Panc1 (cell line): ENCODE measurements around the gene MACROH2A1.

ENCODE experiments used
- POLR2AphosphoS5 ChIP-seq: IDR thresholded peaks from 2 replicates; pipeline ENCODE4 v1.6.1; 2012; ENCODE audit warnings: mild to moderate bottlenecking, low read depth, low read length, moderate library complexity
- SIN3A ChIP-seq: IDR thresholded peaks from 2 replicates; pipeline ENCODE4 v1.6.1; 2012; ENCODE audit warnings: low read depth, mild to moderate bottlenecking, low read length, moderate library complexity, borderline replicate concordance; ENCODE audit not compliant: insufficient read depth
- TF ChIP-seq, protein P1 (sequence below): fragments of 450-650 bp; IDR thresholded peaks from 2 replicates; pipeline ENCODE4 v1.5.1; 2017; ENCODE audit warnings: mild to moderate bottlenecking
- TF ChIP-seq, protein P2 (sequence below), 2 experiments: IDR thresholded peaks; 2 replicates each; pipeline ENCODE4 v1.6.1; 2011 to 2012; ENCODE audit warnings: low read depth in 2 of 2, control low read depth in 1 of 2, low read length in 1 of 2, mild to moderate bottlenecking in 1 of 2, moderate library complexity in 1 of 2; ENCODE audit not compliant: insufficient read depth in 1 of 2

- TF ChIP-seq, protein P1, sequence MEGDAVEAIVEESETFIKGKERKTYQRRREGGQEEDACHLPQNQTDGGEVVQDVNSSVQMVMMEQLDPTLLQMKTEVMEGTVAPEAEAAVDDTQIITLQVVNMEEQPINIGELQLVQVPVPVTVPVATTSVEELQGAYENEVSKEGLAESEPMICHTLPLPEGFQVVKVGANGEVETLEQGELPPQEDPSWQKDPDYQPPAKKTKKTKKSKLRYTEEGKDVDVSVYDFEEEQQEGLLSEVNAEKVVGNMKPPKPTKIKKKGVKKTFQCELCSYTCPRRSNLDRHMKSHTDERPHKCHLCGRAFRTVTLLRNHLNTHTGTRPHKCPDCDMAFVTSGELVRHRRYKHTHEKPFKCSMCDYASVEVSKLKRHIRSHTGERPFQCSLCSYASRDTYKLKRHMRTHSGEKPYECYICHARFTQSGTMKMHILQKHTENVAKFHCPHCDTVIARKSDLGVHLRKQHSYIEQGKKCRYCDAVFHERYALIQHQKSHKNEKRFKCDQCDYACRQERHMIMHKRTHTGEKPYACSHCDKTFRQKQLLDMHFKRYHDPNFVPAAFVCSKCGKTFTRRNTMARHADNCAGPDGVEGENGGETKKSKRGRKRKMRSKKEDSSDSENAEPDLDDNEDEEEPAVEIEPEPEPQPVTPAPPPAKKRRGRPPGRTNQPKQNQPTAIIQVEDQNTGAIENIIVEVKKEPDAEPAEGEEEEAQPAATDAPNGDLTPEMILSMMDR = no peak
- TF ChIP-seq POLR2AphosphoS5 (no peak), SIN3A (no peak)
- TF ChIP-seq, protein P2, sequence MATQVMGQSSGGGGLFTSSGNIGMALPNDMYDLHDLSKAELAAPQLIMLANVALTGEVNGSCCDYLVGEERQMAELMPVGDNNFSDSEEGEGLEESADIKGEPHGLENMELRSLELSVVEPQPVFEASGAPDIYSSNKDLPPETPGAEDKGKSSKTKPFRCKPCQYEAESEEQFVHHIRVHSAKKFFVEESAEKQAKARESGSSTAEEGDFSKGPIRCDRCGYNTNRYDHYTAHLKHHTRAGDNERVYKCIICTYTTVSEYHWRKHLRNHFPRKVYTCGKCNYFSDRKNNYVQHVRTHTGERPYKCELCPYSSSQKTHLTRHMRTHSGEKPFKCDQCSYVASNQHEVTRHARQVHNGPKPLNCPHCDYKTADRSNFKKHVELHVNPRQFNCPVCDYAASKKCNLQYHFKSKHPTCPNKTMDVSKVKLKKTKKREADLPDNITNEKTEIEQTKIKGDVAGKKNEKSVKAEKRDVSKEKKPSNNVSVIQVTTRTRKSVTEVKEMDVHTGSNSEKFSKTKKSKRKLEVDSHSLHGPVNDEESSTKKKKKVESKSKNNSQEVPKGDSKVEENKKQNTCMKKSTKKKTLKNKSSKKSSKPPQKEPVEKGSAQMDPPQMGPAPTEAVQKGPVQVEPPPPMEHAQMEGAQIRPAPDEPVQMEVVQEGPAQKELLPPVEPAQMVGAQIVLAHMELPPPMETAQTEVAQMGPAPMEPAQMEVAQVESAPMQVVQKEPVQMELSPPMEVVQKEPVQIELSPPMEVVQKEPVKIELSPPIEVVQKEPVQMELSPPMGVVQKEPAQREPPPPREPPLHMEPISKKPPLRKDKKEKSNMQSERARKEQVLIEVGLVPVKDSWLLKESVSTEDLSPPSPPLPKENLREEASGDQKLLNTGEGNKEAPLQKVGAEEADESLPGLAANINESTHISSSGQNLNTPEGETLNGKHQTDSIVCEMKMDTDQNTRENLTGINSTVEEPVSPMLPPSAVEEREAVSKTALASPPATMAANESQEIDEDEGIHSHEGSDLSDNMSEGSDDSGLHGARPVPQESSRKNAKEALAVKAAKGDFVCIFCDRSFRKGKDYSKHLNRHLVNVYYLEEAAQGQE (IDR thresholded peaks at IDR 0.05; ENCODE audit: insufficient read depth in 1 of 2, low read depth in 2 of 2, low read length in 1 of 2) = no peak
Measured at GRCh38 chr5:135432113-135432512, 33.1 kb upstream of the MACROH2A1 start.
